HT-29 (cell line): ENCODE data around the gene ST14. TPM values are rescaled to one million over a fixed set of nuclear protein-coding genes. Genes with fewer than 3 reads are reported as not detected.
"Not testable (repeated sequence)": the region's sequence is repeated elsewhere in the genome, so short reads cannot be mapped to it uniquely, and the experiment has no call there.

Source experiments
- DNase-seq: peaks from one replicate; pipeline ENCODE4 v3.0.0-alpha.2; 2015; ENCODE audit warnings: low spot score
- small RNA-seq: library from RNA; depleted of rRNA; stranded (forward); fragments of <200 nt; gene quantifications from one replicate; pipeline ENCODE3, GENCODE V24; 2014
- total RNA-seq: library from RNA; depleted of rRNA; stranded (reverse); fragments of >200 nt; shearing (Covaris generic); gene quantifications from 2 replicates; pipeline ENCODE4 v1.2.3, GENCODE V29; 2014; rRNA removed

Gene ST14
- total RNA-seq, 1 experiment from 2014 or later = 609 TPM

DNA sequence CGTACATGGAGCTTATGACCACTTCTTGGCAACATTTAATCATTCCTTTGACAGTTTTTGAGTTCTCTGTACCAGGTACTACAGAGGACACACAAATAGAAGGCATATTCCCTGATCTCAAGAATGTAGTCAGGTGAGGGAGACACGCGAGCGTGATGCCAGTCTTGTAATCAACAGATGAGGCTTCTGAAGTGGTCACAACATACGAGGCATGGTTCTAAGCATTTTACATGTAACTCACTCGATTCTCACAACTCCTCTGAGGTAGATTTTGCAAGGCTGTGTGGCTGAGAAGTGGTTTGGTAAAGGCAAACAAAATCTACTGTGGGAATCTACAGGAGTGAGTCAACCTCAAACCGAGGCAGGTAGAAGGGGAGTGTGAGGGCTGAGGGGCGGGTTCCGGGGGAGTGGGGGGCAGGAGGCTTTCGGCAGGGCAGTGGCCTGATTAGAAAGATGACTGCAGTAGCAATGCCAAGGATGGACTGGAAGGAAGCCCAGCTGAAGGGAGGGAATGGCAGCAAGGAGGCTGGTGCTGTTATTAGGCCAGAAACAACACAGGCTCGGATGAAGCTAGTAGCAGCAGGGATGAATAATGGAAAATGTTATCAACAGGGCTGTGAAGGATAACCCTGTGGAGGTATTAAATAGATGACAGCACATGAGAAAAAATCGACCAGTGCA, 63.8 kb downstream of the ST14 start:
- no peak for DNase-seq

DNA sequence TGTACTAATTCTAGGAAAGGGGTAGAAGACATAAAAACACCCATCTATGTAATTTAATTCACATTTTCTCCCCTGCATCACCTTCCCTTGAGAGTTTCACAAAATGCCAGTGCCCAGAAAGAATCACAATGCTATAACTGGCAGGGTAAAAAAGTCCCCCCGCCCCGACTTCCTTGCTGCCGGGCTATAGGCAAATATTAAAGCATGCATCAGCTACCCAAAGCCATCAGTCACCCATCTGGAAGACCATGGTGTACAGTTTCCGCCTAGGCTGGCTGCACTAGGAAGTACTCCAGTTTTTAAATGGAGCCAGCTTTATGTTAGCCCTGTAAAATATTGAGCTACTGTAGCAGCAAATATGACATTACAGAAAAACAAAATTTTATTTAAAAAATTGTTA, 67.8 kb downstream of the ST14 start:
- no peak for DNase-seq

GRCh38 chr11:130233486-130233885, 73.9 kb downstream of the ST14 start:
- not testable (repeated sequence) for DNase-seq

DNA sequence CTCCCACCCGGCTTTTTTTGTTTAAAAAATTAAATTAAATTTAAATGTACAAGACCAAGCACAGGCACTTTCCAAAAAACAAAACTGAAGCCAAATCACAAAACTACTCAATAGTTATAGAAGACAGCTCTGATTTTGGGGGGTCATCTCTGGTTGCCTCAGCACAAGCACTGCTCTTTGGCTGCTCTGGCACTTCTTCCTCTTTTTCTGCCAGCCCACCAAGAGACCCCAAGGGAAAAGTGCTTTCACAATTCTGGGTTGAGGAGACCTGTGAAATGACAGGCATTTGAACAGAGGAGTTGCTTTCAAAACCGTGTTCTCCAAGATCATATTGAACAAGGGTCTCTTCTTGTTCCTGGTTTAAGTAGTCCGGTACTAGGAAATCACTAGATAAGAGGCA, 74.3 kb downstream of the ST14 start:
- not testable (repeated sequence) for DNase-seq

- no peak for DNase-seq
Measured at GRCh38 chr11:130234315-130234714, 74.7 kb downstream of the ST14 start.

DNA sequence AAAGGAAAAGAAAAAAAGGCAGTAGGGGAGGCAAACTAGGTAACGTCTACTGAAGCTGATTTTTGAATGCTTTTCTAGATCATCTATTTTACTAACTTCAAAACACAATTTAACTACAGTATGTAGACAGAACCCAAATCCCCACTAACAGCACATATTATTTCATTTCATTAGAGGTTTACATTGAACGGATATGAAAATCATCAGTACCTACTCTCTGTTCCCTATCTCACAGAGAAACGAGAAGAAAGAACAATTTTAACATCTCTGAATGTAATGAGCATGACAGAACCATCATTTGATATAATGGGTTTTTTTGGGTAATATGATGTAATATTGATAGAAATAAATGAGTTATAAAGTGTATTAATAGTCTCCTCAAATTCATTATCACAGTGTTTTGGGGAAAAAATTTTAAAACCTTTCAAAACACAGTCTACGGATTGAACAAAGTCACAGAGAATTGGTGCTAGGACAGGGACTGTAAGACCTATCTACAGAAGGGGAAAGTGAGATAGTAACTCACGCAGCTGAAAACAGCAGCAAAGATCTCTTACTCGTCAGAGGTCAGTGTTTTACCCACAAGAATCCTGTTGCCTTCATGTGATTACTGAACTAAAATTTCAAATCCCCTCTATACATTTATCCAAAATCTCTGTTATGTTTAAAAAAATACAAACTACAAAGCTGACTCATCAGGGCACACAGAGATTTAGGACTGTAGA, 77.9 kb downstream of the ST14 start:
- DNase-seq = no peak

GRCh38 chr11:130241713-130242112, 82.1 kb downstream of the ST14 start:
- DNase-seq = no peak

- no peak for DNase-seq
Measured at GRCh38 chr11:130243816-130244215, 84.2 kb downstream of the ST14 start.

DNA sequence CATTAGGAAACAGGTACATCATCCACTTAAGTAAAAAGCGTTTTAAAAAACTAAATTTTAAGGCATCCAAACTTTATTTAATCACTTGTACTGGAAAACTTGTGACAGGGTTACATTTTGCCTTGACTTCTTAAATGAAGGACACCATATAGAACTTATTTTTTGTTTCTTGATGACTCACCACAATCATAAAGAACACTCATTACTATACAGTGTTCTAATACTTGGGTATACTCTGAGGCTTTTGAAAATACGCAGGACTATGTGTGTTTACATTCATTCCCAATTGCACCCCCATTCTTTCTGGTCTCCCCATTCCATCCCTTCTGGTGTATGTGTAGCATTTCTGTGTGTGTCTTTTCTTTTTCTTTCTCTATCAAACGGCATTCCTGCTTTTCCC, 85.3 kb downstream of the ST14 start:
- no peak for DNase-seq

DNA sequence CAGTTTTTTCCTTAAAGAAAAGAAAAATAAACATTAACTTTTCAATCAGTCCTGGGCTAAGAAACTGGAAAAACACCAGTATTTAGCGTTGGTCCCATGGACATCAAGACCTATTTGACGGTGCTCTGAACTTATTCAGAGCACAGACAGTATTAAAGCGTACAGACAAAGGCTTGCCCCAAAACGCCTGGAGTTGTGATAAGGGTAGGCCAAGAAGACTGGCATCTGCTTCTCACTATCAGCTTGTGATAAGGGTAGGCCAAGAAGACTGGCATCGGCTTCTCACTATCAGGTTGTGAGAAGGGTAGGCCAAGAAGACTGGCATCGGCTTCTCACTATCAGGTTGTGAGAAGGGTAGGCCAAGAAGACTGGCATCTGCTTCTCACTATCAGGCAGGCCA, 85.8 kb downstream of the ST14 start:
- not testable (repeated sequence) for DNase-seq

DNA sequence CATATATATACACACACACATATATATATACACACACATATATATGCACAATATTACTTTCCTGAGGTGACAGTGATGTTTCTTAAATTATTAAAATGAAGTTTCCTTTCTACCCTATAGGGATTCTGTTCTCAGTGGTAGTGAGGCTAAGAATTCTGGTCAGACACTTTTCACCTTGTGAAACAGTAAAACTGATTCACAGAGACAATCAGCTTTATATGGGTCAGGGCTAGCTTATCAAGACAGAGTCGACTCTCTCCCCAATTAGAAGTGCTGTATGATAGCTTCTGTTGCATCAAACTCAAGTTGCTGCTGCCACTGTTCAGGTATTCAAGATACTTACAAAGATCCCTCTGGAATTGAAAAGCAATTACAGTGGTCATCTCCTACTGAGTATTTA, 86.7 kb downstream of the ST14 start:
- DNase-seq = no peak

DNA sequence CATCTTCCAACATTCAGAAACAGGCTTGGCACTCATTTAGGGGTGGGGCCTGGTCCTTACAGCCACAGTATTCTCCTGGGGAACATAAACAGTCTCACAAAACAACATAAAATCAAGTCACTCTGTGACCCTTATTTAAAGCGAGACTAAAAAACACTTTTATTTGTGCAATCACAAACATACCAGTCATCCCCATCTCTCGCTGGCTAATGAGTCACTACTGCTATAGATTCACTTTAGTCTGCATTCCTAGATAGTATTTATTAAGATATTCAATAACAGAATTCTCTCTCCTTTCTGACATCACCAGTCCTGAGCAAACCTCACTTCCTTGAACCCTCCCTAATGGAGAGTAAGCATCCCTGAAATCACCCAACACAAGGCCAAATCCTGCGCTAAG, 87.2 kb downstream of the ST14 start:
- DNase-seq = peak; percentile 25

DNA sequence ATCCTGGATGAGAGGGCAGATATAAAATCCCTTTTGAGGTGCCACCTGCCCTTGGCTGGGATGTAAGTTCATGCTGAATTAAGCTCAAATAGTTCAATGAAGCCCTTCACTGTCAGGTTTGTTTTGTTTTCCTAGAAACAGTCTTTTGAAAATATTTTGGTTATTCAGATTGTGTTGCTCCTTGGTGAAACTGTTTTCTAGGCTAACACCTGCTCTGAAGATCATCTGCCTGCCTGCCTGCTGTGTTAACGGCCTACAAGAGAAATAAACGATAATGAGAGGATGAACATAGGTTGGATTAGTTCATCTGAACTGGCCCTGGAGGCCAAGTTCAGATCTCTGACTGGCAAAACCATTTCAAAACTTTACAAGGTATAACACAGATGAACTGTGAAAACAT, 87.7 kb downstream of the ST14 start:
- DNase-seq = no peak

- no peak for DNase-seq
Measured at GRCh38 chr11:130249371-130249770, 89.8 kb downstream of the ST14 start.

DNA sequence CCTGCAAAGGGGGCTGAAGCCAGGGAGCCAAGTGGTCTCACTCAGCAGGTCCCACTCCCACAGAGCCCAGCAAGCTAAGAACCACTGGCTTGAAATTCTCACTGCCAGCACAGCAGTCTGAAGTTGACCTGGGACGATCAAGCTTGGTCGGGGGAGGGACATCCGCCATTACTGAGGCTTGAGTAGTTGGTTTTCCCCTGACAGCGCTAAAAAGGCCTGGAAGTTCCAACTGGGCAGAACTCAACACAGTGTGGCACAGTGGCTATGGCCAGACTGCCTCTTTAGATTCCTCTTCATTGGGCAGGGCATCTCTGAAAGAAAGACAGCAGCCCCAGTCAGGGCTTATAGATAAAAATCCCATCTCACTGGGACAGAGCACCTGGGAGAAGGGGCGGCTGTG, 90.3 kb downstream of the ST14 start:
- DNase-seq = not testable (repeated sequence)

DNA sequence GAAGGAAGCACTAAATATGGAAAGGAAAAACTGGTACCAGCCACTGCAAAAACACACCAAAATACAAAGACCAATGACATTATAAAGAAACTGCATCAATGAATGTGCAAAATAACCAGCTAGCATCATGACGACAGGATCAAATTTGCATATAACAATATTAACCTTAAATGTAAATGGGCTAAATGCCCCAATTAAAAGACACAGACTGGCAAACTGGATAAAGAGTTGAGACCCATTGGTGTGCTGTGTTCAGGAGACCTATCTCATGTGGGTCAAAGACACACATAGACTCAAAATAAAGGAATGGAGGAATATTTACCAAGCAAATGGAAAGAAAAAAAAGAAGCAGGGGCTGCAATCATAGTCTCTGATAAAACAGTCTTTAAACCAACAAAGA, 92.2 kb downstream of the ST14 start:
- not testable (repeated sequence) for DNase-seq

Small RNAs within 50 kb of the gene (small RNA-seq; reads per million reads assigned to genes)
- not detected for gene RF00015

Other genes starting within 250 kb of the ST14 start
- gene PRDM10, start 156.9 kb upstream of the ST14 start, total RNA-seq = 10.4 and 17.7 TPM in 2 replicates
- gene APLP2, start 89.9 kb upstream of the ST14 start, total RNA-seq = 167 and 177 TPM in 2 replicates
- 21.1 and 23.9 TPM in 2 replicates for gene ZBTB44, start 155.1 kb downstream of the ST14 start, total RNA-seq